NCI-H1694 (cell line): ENCODE results near the gene NOA1.

Source experiments
- DNase-seq: peaks from one replicate; lab custom pipeline; 2025; lab: John Stamatoyannopoulos, UW

Gene NOA1

DNA sequence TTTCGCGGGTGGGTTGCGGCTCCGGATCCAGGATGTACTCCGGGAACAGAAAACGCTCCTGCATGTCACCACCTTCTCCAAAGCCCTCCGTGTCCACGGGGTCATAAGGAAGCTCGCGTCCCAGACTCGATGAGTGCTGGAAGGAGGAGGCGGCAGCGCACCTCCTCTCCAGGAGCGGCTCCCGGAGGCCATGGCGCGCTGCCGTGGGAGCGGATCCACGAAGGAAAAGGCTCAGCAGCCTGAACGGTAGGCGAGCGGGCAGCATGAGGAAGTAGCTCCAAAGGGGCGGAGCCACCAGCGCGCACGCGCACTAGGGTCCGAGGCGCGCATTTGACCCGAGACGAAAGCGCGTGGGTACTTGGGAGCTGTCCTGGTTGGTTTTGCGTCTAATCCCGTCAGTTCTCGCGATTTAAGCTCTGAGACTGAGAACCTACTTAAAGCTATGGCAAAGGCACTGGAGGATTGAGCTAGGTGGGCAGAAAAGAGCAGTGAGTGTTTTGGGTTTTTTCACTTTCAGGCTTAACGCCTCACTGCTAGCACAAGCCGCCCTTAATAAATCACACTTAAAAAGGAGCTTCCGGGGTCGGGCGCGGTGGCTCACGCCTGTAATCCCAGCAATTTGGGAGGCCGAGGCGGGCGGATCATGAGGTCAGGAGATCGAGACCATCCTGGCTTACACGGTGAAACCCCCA is at the start of gene NOA1:
Gene NOA1 (minus strand): TSS at position 286 of the 692 bp plus-strand sequence. CDS start 21 bp downstream, at position 265.
- DNase-seq, result peak; percentile 92

- no peak for DNase-seq
These were observed 45.7 kb upstream of the NOA1 start for GRCh38 chr4:57023104-57023503.

DNA sequence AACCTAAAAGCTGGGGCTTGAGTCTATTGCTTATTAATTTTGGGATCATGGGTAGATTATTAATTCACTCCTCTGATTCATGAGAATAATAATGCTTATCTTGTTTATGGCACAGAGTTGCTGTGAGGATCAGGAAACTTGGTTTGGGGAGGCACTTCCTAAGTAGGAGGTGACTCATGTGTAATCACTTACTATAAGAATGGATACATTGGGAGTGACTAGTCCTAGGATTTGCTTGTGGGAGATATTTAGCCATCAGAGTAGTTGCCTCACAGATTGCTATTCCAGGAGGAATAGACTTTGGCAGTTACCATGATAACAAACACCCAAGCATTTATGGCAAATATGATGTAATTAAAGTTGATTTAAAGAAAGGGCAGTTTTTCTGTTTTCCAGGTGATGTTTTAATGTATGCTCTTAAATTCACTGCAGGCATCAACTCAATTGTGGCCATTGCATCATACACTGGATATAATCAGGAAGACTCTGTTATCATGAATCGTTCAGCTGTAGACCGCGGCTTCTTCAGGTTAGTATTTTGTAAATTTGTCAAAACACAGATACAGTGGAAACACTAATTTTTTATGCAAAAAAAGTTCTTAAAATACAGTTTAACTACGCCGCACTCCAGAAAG is 43.2 kb upstream of the NOA1 start:
- no peak for DNase-seq

- DNase-seq, result no peak
These were observed 41.6 kb upstream of the NOA1 start for GRCh38 chr4:57018980-57019379.

DNA sequence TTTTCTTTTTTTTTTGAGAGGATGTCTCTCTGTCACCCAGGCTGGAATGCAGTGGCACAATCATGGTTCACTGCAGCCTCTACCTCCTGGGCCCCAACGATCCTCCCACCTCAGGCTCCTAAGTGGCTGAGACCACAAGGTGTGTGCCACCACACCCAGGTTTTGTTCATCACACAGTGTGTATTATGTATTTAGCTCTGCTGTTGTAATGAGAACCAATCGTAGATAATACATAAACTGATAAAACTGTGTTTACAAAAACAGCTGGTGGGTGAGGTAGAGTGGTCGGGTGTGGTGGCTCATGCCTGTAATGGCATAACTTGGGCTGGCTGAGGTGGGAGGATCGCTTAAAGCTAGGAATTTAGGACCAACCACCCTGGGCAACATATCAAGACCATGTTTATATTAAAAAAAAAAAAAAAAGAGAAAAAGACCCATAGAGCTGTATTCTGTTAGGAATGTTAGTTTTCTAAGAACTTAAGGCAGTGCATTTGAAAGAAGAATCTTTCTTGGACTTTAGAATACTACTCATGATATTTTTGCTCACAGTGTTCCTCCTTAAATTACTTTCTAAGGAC is 36.2 kb upstream of the NOA1 start:
- DNase-seq, result no peak

DNA sequence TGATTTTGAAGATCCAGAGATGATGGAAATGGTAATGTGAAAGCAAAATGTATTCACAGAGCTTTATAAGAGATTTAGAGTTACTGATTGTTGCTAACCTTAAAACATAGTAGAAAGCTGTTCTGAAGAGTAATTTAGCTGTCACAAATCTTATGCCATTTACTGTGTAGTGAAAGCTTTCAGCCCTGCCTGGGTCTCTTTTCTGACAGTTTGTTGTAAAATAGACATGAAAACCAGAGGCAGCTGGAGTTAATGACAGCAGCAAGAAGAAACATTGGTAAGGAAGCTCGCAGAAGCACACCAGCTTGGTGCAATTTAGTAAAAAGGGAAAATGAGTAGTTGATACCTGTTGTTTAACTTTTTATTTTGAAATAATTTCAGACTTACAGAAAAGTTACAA is 22.3 kb upstream of the NOA1 start:
- DNase-seq, result no peak

GRCh38 chr4:56995525-56995924 is 18.1 kb upstream of the NOA1 start:
- peak; percentile 65 for DNase-seq

GRCh38 chr4:56990109-56990905 is 12.9 kb upstream of the NOA1 start:
- no peak for DNase-seq

- DNase-seq, result no peak
These were observed 9.5 kb upstream of the NOA1 start for GRCh38 chr4:56986952-56987351.

DNA sequence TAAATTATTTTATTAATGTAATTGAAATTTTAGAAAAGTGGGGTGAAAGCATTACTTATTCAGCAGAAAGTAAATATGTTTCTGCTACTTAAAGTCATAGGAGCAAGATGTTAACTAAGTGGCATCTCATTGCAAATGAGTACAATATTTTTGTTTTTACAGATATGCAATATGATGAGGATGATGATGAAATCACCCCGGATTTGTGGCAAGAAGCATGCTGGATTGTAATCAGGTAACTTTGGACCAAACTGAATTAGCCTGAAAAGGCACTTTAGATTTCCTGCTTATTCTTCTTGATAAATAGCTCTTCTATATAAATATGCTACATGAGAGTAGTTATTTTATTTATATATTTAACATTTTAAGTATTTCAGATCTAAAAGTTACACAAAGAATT is 8.8 kb upstream of the NOA1 start:
- no peak for DNase-seq

DNA sequence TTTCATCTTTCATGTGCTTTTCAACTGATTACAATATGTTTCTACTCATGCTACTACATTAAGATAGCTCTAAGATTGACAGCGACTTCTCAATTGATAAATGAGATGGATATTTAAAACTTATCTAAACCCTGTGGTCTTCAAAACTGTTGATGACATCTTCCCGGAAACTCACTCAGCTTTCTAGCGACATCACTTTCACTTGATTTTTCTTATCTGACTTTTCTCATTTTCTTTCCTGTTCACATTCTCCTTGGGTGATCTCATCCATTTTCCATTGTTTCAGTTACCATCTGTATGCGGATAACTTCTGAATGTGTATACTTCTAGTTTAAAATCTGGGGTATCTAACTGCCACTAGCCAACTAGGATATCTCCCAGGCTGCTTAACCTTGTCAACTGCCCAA is 4.4 kb upstream of the NOA1 start:
- DNase-seq, result no peak

DNA sequence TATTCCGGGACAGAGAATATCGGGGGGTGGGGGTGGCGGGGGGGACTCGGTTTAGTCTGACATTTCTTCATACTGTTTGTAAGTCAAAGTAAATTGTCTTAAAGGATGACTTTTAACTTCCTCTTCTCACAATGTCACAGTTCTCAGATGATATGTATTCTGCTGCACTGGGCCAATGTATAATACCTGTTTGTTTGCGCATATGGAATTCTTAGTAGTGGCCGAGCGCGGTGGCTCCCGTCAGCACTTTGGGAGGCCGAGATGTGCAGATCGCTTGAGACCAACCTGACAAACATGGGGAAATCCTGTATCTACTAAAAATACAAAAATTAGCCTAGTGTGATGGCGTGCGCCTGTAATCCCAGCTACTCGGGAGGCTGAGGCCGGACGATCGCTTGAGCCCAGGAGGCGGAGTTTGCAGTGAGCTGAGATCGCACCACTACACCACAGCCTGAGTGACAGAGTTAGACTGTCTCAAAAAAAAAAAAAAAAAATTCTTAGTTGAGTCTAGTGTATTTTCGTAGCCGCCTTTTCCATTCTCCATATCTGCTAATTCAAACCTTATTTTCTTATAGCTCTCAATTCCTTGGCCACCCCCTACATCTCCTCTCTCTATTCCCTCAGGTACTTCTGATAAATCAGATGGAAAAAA is 2.1 kb upstream of the NOA1 start:
- DNase-seq, result no peak

DNA sequence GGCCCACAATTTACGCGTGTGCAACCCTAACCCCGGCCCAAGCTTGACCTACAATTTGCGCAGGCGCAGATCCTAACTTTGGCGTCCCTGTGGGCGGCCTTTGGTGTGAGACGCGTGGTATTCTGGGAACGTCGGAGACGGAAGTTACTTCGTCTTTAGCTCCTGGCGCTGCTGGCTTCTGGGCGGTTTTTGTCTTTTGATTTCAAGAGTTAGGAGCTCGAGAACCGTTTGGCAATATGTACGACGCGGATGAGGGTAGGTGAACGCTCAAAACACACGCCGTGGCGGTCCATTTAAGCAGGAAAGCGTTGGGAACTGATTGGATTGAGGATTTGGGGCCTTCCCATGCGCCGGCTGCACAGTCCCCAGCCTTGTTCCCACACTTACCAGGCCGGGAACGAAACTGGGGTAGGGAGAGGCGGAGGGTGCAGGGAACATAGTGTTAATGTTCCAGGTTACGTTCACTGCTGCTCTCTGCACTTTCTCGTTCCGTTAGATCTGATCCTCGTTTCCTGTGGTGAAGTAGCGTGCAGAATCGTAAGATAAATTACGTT is 1.4 kb upstream of the NOA1 start, which contains the start of gene POLR2B:
Gene POLR2B (plus strand): TSS at position 147 of the 554 bp plus-strand sequence. CDS start 90 bp downstream, at position 237.
- peak; percentile 75 for DNase-seq

DNA sequence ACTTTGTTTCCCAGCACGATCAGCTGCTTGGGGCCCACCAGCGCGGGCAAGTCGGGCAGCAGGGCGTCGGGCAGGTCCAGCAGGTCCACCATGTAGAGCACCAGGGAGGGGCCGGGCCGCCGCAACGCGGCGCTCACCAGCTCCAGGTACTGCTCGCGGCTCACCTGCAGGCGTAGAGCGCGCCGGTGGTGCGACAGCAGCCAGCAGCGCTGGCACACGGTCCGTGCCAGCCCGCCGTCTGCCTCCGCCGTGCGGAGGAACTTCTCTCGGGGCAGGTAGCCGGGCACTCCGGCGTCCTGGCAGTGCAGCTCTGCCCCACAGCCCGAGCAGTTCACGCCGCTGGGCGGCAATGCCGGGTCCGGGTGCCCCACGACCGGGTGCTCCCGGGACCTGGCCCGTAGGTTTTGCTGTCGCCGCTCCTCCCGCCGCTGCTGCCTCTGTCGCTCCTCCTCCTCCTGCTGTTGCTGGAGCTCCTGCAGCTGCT is 527 bp downstream of the NOA1 start:
- peak; percentile 11 for DNase-seq

- DNase-seq, result no peak
These were observed 1.0 kb downstream of the NOA1 start for GRCh38 chr4:56976283-56976836.

GRCh38 chr4:56973336-56973735 is 4.1 kb downstream of the NOA1 start:
- DNase-seq, result no peak

- no peak for DNase-seq
These were observed 4.6 kb downstream of the NOA1 start for GRCh38 chr4:56972809-56973208.

DNA sequence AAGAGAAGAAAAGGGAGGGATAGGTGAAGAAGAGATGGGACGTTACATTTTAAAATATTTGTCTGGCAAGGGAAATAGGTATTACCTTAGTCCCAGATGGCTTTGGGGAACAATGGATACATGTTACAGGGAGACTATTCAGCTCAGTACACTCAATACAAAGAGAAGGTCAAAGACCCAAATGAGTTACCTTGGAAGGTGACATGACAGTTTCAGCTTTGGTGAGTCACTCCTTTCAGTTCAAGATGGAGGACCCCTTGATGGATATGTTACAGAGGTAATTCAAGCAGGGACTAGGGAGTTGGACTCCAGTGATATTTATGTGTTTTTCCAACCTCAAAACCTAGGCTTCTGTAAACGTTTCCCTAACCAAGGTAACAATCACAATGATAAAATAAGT is 5.0 kb downstream of the NOA1 start:
- DNase-seq, result no peak

DNA sequence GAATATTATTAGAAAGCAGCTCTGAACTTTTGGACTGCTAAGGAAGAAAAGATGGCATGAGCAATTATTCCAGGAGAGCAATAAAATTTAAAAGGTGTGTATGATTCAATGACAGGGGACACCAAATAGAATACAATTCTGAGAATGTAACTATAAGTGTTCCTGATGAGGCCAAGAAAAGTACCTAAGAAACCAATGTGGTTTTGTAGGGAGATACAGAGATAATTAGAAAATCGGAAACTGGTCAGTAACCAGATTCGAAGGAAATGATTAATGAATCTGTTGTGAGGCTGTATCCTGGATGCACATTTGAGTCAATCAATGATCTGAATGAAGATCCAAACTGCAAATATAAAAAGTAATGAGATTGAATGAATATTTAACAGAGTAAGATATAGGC is 6.0 kb downstream of the NOA1 start:
- DNase-seq, result no peak

- no peak for DNase-seq
These were observed 16.3 kb downstream of the NOA1 start for GRCh38 chr4:56961107-56961500.

DNA sequence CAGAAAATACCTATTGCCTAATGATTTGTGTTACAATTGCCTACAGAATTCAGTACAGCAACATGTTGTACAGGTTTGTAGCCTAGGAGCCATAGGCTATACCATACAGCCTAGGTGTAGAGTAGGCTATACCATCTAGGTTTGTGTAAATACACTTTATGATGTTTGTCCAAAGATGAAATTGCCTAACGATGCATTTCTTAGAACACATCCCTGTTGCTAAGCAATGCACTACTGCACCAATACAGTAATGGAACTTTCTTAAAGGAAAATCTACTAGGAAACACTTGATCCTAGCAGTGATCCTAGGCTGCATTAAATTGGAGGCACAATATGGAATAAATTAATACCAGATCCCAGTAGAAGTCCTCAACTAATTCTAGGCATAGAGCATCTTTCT is 18.3 kb downstream of the NOA1 start:
- DNase-seq, result no peak
